GM21825 (cell line): Measurements from ENCODE around the gene C19orf18.
A peak's percentile ranks its signal among the peaks of the same experiment; 100 is the strongest.
"Not testable (repeated sequence)": the region's sequence is repeated elsewhere in the genome, so short reads cannot be mapped to it uniquely, and the experiment has no call there.

Experiments used
- ATAC-seq: cut with Tn5 transposase; IDR thresholded peaks from one replicate; pipeline ENCODE4 v1.9.1; 2021; ENCODE audit warnings: mild to moderate bottlenecking, moderate library complexity; ENCODE audit not compliant: unreplicated experiment

C19orf18 gene

GRCh38 chr19:57974434-57974833 lies at the start of gene C19orf18:
Gene C19orf18 (minus strand): TSS chr19:57974534. CDS start chr19:57974432, 102 bp downstream.
- no peak for ATAC-seq

- ATAC-seq: no peak
Observed at GRCh38 chr19:58022283-58022660, 47.9 kb upstream of the C19orf18 start.

- no peak for ATAC-seq
Observed at GRCh38 chr19:58021541-58022282, 47.4 kb upstream of the C19orf18 start.

- ATAC-seq: no peak
Observed at GRCh38 chr19:58020129-58020528, 45.8 kb upstream of the C19orf18 start.

- ATAC-seq: no peak
Observed at GRCh38 chr19:58014141-58014540, 39.8 kb upstream of the C19orf18 start.

GRCh38 chr19:58010507-58010906 lies 36.2 kb upstream of the C19orf18 start:
- ATAC-seq: no peak

- no peak for ATAC-seq
Observed at GRCh38 chr19:58009666-58010301, 35.5 kb upstream of the C19orf18 start.

- ATAC-seq: no peak
Observed at GRCh38 chr19:58009301-58009665, 34.9 kb upstream of the C19orf18 start.

- ATAC-seq: not testable (repeated sequence)
Observed at GRCh38 chr19:58008877-58009276, 34.5 kb upstream of the C19orf18 start.

- no peak for ATAC-seq
Observed at GRCh38 chr19:58007285-58007684, 33.0 kb upstream of the C19orf18 start.

- ATAC-seq: no peak
Observed at GRCh38 chr19:58003174-58003828, 29.0 kb upstream of the C19orf18 start.

GRCh38 chr19:58002384-58003173 lies 28.2 kb upstream of the C19orf18 start, which contains the start of gene ZNF606:
Gene ZNF606 (minus strand): TSS chr19:58002820. CDS start chr19:58001319, 1,501 bp downstream.
- ATAC-seq: peak; percentile 91

- no peak for ATAC-seq
Observed at GRCh38 chr19:58001895-58002369, 27.6 kb upstream of the C19orf18 start.

- ATAC-seq: no peak
Observed at GRCh38 chr19:58000677-58001076, 26.3 kb upstream of the C19orf18 start.

- ATAC-seq: no peak
Observed at GRCh38 chr19:57992841-57993240, 18.5 kb upstream of the C19orf18 start.

GRCh38 chr19:57978586-57979289 lies 4.4 kb upstream of the C19orf18 start:
- no peak for ATAC-seq

- ATAC-seq: no peak
Observed at GRCh38 chr19:57964761-57965160, 9.6 kb downstream of the C19orf18 start.

GRCh38 chr19:57961785-57962184 lies 12.5 kb downstream of the C19orf18 start:
- no peak for ATAC-seq

- no peak for ATAC-seq
Observed at GRCh38 chr19:57954996-57955395, 19.3 kb downstream of the C19orf18 start.

- no peak for ATAC-seq
Observed at GRCh38 chr19:57949702-57950101, 24.6 kb downstream of the C19orf18 start.
